ENCODE results near the gene EFCAB6. TPM values are rescaled to one million over a fixed set of nuclear protein-coding genes. Genes with fewer than 3 reads are reported as not detected.

Gene EFCAB6
- total RNA-seq, 1 experiment from 2014 or later, result 0.52 TPM

DNA sequence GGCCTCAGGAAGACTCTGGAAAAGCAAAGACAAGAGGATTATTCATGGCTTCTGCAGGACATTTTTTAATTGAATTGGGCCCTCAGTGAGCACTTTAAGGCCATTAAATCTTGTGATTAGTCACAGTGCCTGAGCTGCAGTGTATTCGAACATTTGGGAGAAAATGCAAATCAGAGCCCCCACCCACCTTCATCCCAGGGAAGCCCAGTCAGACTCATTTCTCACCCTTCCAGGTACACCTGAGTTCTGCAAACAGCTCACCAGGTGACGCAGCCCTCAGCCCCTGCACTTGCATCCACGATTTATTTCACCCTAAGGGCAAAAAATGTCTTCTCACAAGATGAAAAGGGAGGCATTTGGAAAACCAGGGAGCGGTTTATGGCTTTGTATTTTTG is 271.6 kb downstream of the EFCAB6 start:
- Histone ChIP-seq H3K27ac (ENCODE audit: low read depth, low read length) (no peak overlapping the region), H4K20me1 (ENCODE audit: insufficient read depth) (no peaks in the 10 kb centered on the region), H3K9me2 (ENCODE audit: insufficient read depth) (no peaks in the 10 kb centered on the region), H3K4me1 (ENCODE audit: control insufficient read depth in 1 of 2, insufficient read depth in 2 of 2, low read length in 2 of 2) (no peaks in the 10 kb centered on the region), H3K9me3 (ENCODE audit: control insufficient read depth in 1 of 2, insufficient read depth in 1 of 2, low read depth in 1 of 2, low read length in 2 of 2) (no peaks in the 10 kb centered on the region), H3K27me3 (ENCODE audit: insufficient read depth, low read length) (peaks cover 49% of the 10 kb centered on the region), H3K4me2 (ENCODE audit: low read length) (no peak overlapping the region), H3K36me3 (ENCODE audit: control insufficient read depth in 1 of 2, insufficient read depth in 2 of 2, low read length in 2 of 2) (no peaks in the 10 kb centered on the region), H2AFZ (ENCODE audit: low read depth, low read length, poor library complexity, severe bottlenecking) (no peak overlapping the region), H3K4me3 (replicated peaks in 1 of 2; ENCODE audit: low read depth in 1 of 2, low read length in 2 of 2) (no peak overlapping the region), H3K79me2 (ENCODE audit: insufficient read depth, low read length) (no peaks in the 10 kb centered on the region), H3K9ac (ENCODE audit: low read length) (no peak overlapping the region)
- ChIA-PET CTCF (no interaction called here), POLR2A (no interaction called here), RAD21 (ENCODE audit: low non-redundant PET in 1 of 2, low total read pairs in 2 of 2, uncharacterized antibody in 2 of 2, unreplicated experiment in 2 of 2) (no interaction called here)
- DNase-seq (ENCODE audit: low read depth, low spot score) (no peak), ATAC-seq (no peak)
- BruUV-seq (replicated peaks), result no TSS peak
- TF ChIP-seq POLR2A (IDR thresholded peaks at IDR 0.05; ENCODE audit: borderline replicate concordance, extremely low read depth, insufficient read depth, insufficient read length) (no peak), SP1 (IDR thresholded peaks at IDR 0.05; ENCODE audit: low read depth) (no peak), EGR1 (IDR thresholded peaks at IDR 0.05; ENCODE audit: low read depth) (no peak), CBX3 (IDR thresholded peaks at IDR 0.05; ENCODE audit: low read depth) (no peak), CEBPB (IDR thresholded peaks at IDR 0.05; ENCODE audit: low read depth) (no peak), JUND (IDR thresholded peaks at IDR 0.05) (no peak), RAD21 (IDR thresholded peaks at IDR 0.05; ENCODE audit: low read depth) (no peak), TCF7L2 (IDR thresholded peaks at IDR 0.05; ENCODE audit: borderline replicate concordance, extremely low read depth, insufficient read depth, insufficient read length) (no peak)
- TF ChIP-seq, protein P1, sequence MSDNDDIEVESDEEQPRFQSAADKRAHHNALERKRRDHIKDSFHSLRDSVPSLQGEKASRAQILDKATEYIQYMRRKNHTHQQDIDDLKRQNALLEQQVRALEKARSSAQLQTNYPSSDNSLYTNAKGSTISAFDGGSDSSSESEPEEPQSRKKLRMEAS (IDR thresholded peaks at IDR 0.05), result no peak
- TF ChIP-seq, protein P2, sequence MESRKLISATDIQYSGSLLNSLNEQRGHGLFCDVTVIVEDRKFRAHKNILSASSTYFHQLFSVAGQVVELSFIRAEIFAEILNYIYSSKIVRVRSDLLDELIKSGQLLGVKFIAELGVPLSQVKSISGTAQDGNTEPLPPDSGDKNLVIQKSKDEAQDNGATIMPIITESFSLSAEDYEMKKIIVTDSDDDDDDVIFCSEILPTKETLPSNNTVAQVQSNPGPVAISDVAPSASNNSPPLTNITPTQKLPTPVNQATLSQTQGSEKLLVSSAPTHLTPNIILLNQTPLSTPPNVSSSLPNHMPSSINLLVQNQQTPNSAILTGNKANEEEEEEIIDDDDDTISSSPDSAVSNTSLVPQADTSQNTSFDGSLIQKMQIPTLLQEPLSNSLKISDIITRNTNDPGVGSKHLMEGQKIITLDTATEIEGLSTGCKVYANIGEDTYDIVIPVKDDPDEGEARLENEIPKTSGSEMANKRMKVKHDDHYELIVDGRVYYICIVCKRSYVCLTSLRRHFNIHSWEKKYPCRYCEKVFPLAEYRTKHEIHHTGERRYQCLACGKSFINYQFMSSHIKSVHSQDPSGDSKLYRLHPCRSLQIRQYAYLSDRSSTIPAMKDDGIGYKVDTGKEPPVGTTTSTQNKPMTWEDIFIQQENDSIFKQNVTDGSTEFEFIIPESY (IDR thresholded peaks at IDR 0.05; ENCODE audit: extremely low read depth, insufficient replicate concordance, low read length), result no peak
- TF ChIP-seq, protein P3, sequence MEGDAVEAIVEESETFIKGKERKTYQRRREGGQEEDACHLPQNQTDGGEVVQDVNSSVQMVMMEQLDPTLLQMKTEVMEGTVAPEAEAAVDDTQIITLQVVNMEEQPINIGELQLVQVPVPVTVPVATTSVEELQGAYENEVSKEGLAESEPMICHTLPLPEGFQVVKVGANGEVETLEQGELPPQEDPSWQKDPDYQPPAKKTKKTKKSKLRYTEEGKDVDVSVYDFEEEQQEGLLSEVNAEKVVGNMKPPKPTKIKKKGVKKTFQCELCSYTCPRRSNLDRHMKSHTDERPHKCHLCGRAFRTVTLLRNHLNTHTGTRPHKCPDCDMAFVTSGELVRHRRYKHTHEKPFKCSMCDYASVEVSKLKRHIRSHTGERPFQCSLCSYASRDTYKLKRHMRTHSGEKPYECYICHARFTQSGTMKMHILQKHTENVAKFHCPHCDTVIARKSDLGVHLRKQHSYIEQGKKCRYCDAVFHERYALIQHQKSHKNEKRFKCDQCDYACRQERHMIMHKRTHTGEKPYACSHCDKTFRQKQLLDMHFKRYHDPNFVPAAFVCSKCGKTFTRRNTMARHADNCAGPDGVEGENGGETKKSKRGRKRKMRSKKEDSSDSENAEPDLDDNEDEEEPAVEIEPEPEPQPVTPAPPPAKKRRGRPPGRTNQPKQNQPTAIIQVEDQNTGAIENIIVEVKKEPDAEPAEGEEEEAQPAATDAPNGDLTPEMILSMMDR (IDR thresholded peaks at IDR 0.05 in 2 of 3, conservative IDR thresholded peaks at IDR 0.05 in 1 of 3; ENCODE audit: borderline replicate concordance in 1 of 3, insufficient read depth in 1 of 3, low read depth in 2 of 3, low read length in 2 of 3), result no peak
- intact Hi-C loops (cut with micrococcal nuclease), result no loop called here
